Fibroblast of lung (primary cell): ENCODE results near the gene HIBADH.

Experiments
- CTCF ChIP-seq, 2 donors: IDR thresholded peaks in 1 of 2; conservative IDR thresholded peaks in 1 of 2; 1 replicate in 1 of 2; 2 replicates in 1 of 2; pipeline ENCODE4 v1.5.1; 2011 to 2012; ENCODE audit warnings: low read length in 2 of 2, control low read depth in 1 of 2, inconsistent platforms in 1 of 2, low read depth in 1 of 2, mild to moderate bottlenecking in 1 of 2
- EZH2 ChIP-seq: IDR thresholded peaks from 2 replicates; pipeline ENCODE4 v1.5.1; 2012; ENCODE audit warnings: low read length, control low read depth, mild to moderate bottlenecking; ENCODE audit errors: missing control alignments

GRCh38 chr7:27640884-27641574, 21.7 kb downstream of the HIBADH start:
- no peak for TF ChIP-seq EZH2
- no peak for TF ChIP-seq CTCF (conservative IDR thresholded peaks at IDR 0.05 in 1 of 2, IDR thresholded peaks at IDR 0.05 in 1 of 2; ENCODE audit: low read depth in 1 of 2, low read length in 2 of 2)
